Adrenal gland (tissue), 12 donors: ENCODE results near the gene TSPAN15. TPM values are rescaled to one million over a fixed set of nuclear protein-coding genes. Genes with fewer than 3 reads are reported as not detected.
A peak's percentile ranks its signal among the peaks of the same experiment; 100 is the strongest.

Experiments
- DNase-seq, 7 donors: peaks; one replicate each; pipeline ENCODE4 v3.0.0-alpha.2; 2019 to 2020
- H3K27ac ChIP-seq, 5 donors: fragments of 200-600 bp; sonication (generic) in 4 of 5; 1 replicate in 3 of 5; 2 replicates in 2 of 5; pipeline versions ENCODE4 v1.5.1 to v1.8.0; 2016 to 2020; ENCODE audit warnings: mild to moderate bottlenecking in 1 of 5
- H3K27me3 ChIP-seq: fragments of 200-600 bp; 2 replicates; pipeline ENCODE4 v1.8.0; 2021
- H3K36me3 ChIP-seq, 2 donors: fragments of 200-600 bp; replicated peaks in 1 of 2; 1 replicate in 1 of 2; 2 replicates in 1 of 2; pipeline versions ENCODE4 v1.5.1 to v1.8.0; 2018 to 2022
- H3K4me1 ChIP-seq, 2 donors: fragments of 200-600 bp; replicated peaks in 1 of 2; 1 replicate in 1 of 2; 2 replicates in 1 of 2; pipeline versions ENCODE4 v1.5.1 to v1.8.0; 2018 to 2021
- H3K4me3 ChIP-seq, 4 donors: fragments of 200-600 bp; sonication (generic) in 3 of 4; one replicate each; pipeline ENCODE4 v1.5.1; 2016 to 2018
- H3K9me3 ChIP-seq, 3 donors: fragments of 200-600 bp; sonication (generic) in 1 of 3; replicated peaks in 1 of 3; 1 replicate in 2 of 3; 2 replicates in 1 of 3; pipeline versions ENCODE4 v1.5.1 to v1.8.0; 2016 to 2021
- POLR2A ChIP-seq, 2 donors: fragments of 450-650 bp; IDR thresholded peaks; one replicate each; pipeline ENCODE4 v1.6.1; 2017; ENCODE audit warnings: antibody characterized with exemption in 2 of 2, mild to moderate bottlenecking in 2 of 2, moderate library complexity in 1 of 2
- WGBS, 4 donors: extraction: QIAGEN DNeasy Blood & Tissue Kit in 2 of 4; methylation state at CpG; one replicate each; pipeline versions ENCODE4 v1.1.5 to v1.1.7; 2013 to 2017; 5-methylcytosine and 5-hydroxymethylcytosine counted together
- intact Hi-C, 2 donors: fragments of 100-400 bp; cut with DNase I; formaldehyde crosslinking; loops; one replicate each; pipeline versions ENCODE4 v1.14.1 to v1.15.0; 2022 to 2023
- polyA plus RNA-seq, 3 donors: library from polyadenylated mRNA; stranded (reverse); fragments of 200-250 nt in 2 of 3; fragments of 350-450 nt in 1 of 3; fragmentation: Illumina TruSeq in 1 of 3; extraction: RNeasy Lipid Tissue Mini Kit (QIAGEN cat#74804) in 1 of 3; gene quantifications; one replicate each; pipeline ENCODE4 v1.2.3, GENCODE V29; 2013 to 2014
- total RNA-seq, 9 donors: library from RNA; depleted of rRNA in 4 of 9; stranded (reverse); fragments of >200 nt in 4 of 9; fragments of 120-200 nt in 1 of 9; fragmentation: NEBNext Ultra II Directional in 1 of 9; extraction: Animal tissue kit (Norgen Biotek cat#: 25700) in 1 of 9; gene quantifications; one replicate each; pipeline versions ENCODE4 v1.1.0 to v1.2.4, GENCODE V29; 2013 to 2023
- TF ChIP-seq, protein P1 (sequence below), 6 experiments: fragments of 450-650 bp in 4 of 6; fragments of 200-600 bp in 2 of 6; sonication (generic) in 1 of 6; IDR thresholded peaks; 1 replicate in 5 of 6; 2 replicates in 1 of 6; pipeline versions ENCODE4 v1.5.1 to v1.8.0; 2016 to 2021; ENCODE audit warnings: antibody characterized with exemption in 6 of 6, mild to moderate bottlenecking in 2 of 6, moderate library complexity in 1 of 6
- donor health status: healthy with polysubstance abuse.
- donor health status: Bipolar disorder and iron deficiency.
- donor health status: DM: yes; HTN: yes; CAD: no.
- donor health status: DM: no; HTN: no; CAD: no.
- donor health status: DM: no; HTN: no; CAD: no.
- donor health status: DM: yes; HTN: yes; CAD: no.

Gene TSPAN15
- total and polyA plus RNA-seq, 12 donors, result 5.6 to 14.8 (median 10.8) TPM

DNA sequence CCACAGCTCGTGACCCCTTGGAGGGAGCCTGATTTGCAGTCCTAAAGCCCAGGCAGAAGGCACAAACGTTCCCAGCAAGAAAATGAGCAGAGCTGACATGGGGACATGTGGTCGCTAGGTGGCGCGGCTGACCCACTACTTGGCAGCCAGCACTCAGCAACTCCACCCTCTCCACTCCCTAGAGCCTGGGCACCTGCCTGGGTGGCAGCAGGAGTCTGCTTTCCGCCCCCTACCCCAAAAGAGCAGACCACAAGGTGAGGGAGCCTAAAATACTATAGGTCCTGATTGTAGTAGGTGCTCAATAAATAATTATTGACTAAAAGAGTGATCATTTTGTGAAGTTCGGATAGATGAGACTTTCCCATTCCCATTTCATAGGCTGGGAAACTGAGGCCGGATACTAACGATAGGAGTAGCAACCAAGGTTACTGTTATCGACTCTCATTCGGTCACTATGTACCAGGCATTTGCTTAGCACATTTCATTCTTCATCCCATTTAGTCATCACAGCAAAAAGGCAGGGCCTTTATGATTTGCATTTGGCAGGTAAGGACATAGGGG lies 64.5 kb downstream of the TSPAN15 start:
- no peaks in the 10 kb centered on the region for H3K4me1 ChIP-seq
- H3K9me3 ChIP-seq, result no peaks in the 10 kb centered on the region
- H3K27ac ChIP-seq, result no peak overlapping the region
- no peaks in the 10 kb centered on the region for H3K27me3 ChIP-seq
- intact Hi-C loops, result loop anchor here (2.0 kb wide), 2 partner anchors 123 to 125 kb away; no protein-coding TSS in a partner anchor
- DNase-seq, result peak; percentile 66 to 89 (median 78)
- 14 to 24% (median 20%) methylated on average over 9 to 11 of the region's 11 CpGs for WGBS, 4 donors
- TF ChIP-seq, protein P1, sequence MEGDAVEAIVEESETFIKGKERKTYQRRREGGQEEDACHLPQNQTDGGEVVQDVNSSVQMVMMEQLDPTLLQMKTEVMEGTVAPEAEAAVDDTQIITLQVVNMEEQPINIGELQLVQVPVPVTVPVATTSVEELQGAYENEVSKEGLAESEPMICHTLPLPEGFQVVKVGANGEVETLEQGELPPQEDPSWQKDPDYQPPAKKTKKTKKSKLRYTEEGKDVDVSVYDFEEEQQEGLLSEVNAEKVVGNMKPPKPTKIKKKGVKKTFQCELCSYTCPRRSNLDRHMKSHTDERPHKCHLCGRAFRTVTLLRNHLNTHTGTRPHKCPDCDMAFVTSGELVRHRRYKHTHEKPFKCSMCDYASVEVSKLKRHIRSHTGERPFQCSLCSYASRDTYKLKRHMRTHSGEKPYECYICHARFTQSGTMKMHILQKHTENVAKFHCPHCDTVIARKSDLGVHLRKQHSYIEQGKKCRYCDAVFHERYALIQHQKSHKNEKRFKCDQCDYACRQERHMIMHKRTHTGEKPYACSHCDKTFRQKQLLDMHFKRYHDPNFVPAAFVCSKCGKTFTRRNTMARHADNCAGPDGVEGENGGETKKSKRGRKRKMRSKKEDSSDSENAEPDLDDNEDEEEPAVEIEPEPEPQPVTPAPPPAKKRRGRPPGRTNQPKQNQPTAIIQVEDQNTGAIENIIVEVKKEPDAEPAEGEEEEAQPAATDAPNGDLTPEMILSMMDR (IDR thresholded peaks at IDR 0.05), result peak; percentile 70 to 86 (median 78)
- TF ChIP-seq POLR2A (IDR thresholded peaks at IDR 0.05), result no peak
- H3K36me3 ChIP-seq, result no peaks in the 10 kb centered on the region
- H3K4me3 ChIP-seq, result no peak overlapping the region

DNA sequence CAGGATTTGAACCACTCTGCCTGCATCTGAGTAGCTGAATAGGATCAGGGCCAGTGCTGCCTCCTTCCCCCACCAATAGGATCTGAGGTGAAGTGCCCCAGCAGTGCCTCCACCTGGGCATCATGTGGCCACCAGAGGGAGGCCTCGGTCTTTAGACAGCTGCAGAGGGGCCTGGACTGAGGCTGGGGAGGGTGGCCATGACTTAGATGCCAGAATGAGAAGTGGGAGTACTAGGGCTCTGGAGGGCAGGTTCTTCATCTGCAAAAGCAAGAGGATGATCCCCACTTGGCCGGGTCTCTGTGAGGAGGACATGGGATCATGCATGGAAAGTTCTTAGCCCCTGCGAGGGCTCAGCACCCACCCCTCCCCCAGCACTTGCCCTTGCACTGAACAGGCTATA lies 65.1 kb downstream of the TSPAN15 start:
- TF ChIP-seq POLR2A (IDR thresholded peaks at IDR 0.05), result no peak
- TF ChIP-seq, protein P1 (IDR thresholded peaks at IDR 0.05), result no peak
- no peaks in the 10 kb centered on the region for H3K9me3 ChIP-seq
- H3K27ac ChIP-seq, result no peak overlapping the region
- DNase-seq, result no peak
- no peaks in the 10 kb centered on the region for H3K36me3 ChIP-seq
- H3K27me3 ChIP-seq, result no peaks in the 10 kb centered on the region
- H3K4me3 ChIP-seq, result no peak overlapping the region
- WGBS, 4 donors, result 28 to 42% (median 33%) methylated on average over 3 of the region's 3 CpGs
- intact Hi-C loops, result loop anchor here (2.0 kb wide), 2 partner anchors 122 to 124 kb away; no protein-coding TSS in a partner anchor
- no peaks in the 10 kb centered on the region for H3K4me1 ChIP-seq

DNA sequence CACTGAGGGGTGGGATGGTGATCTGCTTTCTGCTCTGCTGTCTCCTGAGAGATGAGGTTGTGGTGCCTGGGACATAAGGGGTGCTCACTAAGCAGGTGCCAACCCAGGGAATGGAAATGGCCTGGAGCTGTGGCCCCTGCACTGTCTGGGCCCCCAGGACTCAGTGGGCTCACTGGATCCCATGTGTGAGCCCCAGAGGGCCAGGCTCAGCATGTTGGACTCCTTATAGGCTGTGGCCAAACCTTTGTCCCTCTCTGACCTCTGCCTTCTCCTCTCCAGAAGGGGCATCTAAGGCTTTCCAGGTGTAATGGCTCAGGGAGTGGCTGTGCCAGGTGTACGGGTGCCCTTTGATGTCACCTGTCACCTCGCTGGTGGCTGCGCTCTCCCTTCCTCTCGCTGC lies 65.5 kb downstream of the TSPAN15 start:
- no peak for DNase-seq

DNA sequence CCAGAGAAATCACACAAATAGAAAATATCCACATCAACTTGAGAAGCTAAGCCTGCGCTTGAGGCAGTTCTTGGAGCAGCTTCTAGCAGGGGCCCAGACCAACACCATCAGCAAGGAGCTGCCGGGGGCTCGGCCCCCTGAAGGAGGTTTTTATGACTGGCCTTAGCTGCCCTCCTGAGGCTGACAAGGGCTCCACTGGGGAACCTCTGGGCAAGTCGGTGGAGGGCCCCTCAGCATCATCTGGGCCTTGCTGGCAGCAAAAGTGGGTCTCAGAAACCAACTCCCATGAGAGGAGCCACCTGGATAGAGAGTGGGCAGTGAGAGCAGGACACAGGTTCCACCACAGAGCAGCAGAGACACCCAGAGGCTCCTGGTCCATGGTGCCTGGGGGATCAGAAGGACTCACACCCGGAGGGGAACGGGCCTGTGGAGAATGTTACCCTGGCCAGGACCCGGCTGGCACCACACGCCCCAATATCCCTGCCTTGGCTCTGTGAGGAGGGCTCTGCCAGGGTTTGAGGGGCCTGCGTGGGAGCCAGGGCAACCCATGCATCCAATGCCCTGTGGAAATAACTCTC lies 66.1 kb downstream of the TSPAN15 start:
- WGBS, 4 donors, result 79 to 91% (median 83%) methylated on average over 4 to 9 of the region's 9 CpGs
- Histone ChIP-seq H3K4me3 (no peak overlapping the region), H3K36me3 (no peaks in the 10 kb centered on the region), H3K9me3 (no peaks in the 10 kb centered on the region), H3K27me3 (no peaks in the 10 kb centered on the region), H3K4me1 (no peaks in the 10 kb centered on the region), H3K27ac (no peak overlapping the region)
- TF ChIP-seq POLR2A (IDR thresholded peaks at IDR 0.05), result no peak
- TF ChIP-seq, protein P1 (IDR thresholded peaks at IDR 0.05), result no peak
- intact Hi-C loops, result loop anchor here (2.0 kb wide), 2 partner anchors 121 to 123 kb away; no protein-coding TSS in a partner anchor
- no peak for DNase-seq

More for the DNA sequence above, 65.5 kb downstream of the TSPAN15 start:
- H3K9me3 ChIP-seq, result no peaks in the 10 kb centered on the region
- no peak for TF ChIP-seq POLR2A (IDR thresholded peaks at IDR 0.05)
- TF ChIP-seq, protein P1 (IDR thresholded peaks at IDR 0.05), result no peak
- H3K27me3 ChIP-seq, result no peaks in the 10 kb centered on the region
- H3K4me3 ChIP-seq, result no peak overlapping the region
- intact Hi-C loops, result loop anchor here (2.0 kb wide), 2 partner anchors 122 to 124 kb away; no protein-coding TSS in a partner anchor
- WGBS, 4 donors, result 80 to 85% (median 81%) methylated on average over 3 to 4 of the region's 4 CpGs
- no peaks in the 10 kb centered on the region for H3K36me3 ChIP-seq
- H3K4me1 ChIP-seq, result no peaks in the 10 kb centered on the region
- no peak overlapping the region for H3K27ac ChIP-seq
